ENCODE data around the gene PHKA1.
"Not testable (repeated sequence)": the region's sequence is repeated elsewhere in the genome, so short reads cannot be mapped to it uniquely, and the experiment has no call there.

DNA sequence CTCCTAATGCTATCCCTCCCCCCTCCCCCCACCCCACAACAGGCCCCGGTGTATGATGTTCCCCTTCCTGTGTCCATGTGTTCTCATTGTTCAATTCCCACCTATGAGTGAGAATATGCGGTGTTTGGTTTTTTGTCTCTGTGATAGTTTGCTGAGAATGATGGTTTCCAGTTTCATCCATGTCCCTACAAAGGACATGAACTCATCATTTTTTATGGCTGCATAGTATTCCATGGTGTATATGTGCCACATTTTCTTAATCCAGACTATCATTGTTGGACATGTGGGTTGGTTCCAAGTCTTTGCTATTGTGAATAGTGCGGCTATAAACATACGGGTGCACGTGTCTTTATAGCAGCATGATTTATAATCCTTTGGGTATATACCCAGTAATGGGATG lies 44.6 kb downstream of the PHKA1 start:
- TF ChIP-seq, protein P1, sequence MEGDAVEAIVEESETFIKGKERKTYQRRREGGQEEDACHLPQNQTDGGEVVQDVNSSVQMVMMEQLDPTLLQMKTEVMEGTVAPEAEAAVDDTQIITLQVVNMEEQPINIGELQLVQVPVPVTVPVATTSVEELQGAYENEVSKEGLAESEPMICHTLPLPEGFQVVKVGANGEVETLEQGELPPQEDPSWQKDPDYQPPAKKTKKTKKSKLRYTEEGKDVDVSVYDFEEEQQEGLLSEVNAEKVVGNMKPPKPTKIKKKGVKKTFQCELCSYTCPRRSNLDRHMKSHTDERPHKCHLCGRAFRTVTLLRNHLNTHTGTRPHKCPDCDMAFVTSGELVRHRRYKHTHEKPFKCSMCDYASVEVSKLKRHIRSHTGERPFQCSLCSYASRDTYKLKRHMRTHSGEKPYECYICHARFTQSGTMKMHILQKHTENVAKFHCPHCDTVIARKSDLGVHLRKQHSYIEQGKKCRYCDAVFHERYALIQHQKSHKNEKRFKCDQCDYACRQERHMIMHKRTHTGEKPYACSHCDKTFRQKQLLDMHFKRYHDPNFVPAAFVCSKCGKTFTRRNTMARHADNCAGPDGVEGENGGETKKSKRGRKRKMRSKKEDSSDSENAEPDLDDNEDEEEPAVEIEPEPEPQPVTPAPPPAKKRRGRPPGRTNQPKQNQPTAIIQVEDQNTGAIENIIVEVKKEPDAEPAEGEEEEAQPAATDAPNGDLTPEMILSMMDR (IDR thresholded peaks at IDR 0.05; ENCODE audit: low read depth, low read length, missing input control), result not testable (repeated sequence)
- TF ChIP-seq TAF1 (conservative IDR thresholded peaks at IDR 0.05); SP1 (IDR thresholded peaks at IDR 0.05); HNF4G (IDR thresholded peaks at IDR 0.05); JUND (IDR thresholded peaks at IDR 0.05); YY1 (IDR thresholded peaks at IDR 0.05); GABPA (IDR thresholded peaks at IDR 0.05 in 1 of 2, conservative IDR thresholded peaks at IDR 0.05 in 1 of 2); RAD21 (IDR thresholded peaks at IDR 0.05); RXRA (IDR thresholded peaks at IDR 0.05): not testable (repeated sequence)
- TF ChIP-seq, protein P2, sequence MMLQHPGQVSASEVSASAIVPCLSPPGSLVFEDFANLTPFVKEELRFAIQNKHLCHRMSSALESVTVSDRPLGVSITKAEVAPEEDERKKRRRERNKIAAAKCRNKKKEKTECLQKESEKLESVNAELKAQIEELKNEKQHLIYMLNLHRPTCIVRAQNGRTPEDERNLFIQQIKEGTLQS (IDR thresholded peaks at IDR 0.05), result not testable (repeated sequence)
- TF ChIP-seq, protein P3, sequence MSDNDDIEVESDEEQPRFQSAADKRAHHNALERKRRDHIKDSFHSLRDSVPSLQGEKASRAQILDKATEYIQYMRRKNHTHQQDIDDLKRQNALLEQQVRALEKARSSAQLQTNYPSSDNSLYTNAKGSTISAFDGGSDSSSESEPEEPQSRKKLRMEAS (IDR thresholded peaks at IDR 0.05), result not testable (repeated sequence)
- TF ChIP-seq, protein P4, sequence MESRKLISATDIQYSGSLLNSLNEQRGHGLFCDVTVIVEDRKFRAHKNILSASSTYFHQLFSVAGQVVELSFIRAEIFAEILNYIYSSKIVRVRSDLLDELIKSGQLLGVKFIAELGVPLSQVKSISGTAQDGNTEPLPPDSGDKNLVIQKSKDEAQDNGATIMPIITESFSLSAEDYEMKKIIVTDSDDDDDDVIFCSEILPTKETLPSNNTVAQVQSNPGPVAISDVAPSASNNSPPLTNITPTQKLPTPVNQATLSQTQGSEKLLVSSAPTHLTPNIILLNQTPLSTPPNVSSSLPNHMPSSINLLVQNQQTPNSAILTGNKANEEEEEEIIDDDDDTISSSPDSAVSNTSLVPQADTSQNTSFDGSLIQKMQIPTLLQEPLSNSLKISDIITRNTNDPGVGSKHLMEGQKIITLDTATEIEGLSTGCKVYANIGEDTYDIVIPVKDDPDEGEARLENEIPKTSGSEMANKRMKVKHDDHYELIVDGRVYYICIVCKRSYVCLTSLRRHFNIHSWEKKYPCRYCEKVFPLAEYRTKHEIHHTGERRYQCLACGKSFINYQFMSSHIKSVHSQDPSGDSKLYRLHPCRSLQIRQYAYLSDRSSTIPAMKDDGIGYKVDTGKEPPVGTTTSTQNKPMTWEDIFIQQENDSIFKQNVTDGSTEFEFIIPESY (IDR thresholded peaks at IDR 0.05), result not testable (repeated sequence)
- TF ChIP-seq, protein P5, sequence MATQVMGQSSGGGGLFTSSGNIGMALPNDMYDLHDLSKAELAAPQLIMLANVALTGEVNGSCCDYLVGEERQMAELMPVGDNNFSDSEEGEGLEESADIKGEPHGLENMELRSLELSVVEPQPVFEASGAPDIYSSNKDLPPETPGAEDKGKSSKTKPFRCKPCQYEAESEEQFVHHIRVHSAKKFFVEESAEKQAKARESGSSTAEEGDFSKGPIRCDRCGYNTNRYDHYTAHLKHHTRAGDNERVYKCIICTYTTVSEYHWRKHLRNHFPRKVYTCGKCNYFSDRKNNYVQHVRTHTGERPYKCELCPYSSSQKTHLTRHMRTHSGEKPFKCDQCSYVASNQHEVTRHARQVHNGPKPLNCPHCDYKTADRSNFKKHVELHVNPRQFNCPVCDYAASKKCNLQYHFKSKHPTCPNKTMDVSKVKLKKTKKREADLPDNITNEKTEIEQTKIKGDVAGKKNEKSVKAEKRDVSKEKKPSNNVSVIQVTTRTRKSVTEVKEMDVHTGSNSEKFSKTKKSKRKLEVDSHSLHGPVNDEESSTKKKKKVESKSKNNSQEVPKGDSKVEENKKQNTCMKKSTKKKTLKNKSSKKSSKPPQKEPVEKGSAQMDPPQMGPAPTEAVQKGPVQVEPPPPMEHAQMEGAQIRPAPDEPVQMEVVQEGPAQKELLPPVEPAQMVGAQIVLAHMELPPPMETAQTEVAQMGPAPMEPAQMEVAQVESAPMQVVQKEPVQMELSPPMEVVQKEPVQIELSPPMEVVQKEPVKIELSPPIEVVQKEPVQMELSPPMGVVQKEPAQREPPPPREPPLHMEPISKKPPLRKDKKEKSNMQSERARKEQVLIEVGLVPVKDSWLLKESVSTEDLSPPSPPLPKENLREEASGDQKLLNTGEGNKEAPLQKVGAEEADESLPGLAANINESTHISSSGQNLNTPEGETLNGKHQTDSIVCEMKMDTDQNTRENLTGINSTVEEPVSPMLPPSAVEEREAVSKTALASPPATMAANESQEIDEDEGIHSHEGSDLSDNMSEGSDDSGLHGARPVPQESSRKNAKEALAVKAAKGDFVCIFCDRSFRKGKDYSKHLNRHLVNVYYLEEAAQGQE (IDR thresholded peaks at IDR 0.05), result not testable (repeated sequence)

Measured in liver (tissue), 3 donors.